SHP77 (cell line): ENCODE measurements around the gene SYCP1.
"Not testable (repeated sequence)": the region's sequence is repeated elsewhere in the genome, so short reads cannot be mapped to it uniquely, and the experiment has no call there.

ENCODE experiments used
- DNase-seq, 2 experiments: peaks; one replicate each; lab custom pipeline; 2025; lab: John Stamatoyannopoulos, UW

The SYCP1 gene

GRCh38 chr1:114959423-114959822 lies 104.8 kb downstream of the SYCP1 start:
- no peak for DNase-seq

GRCh38 chr1:114976891-114977290 lies 122.2 kb downstream of the SYCP1 start:
- DNase-seq: no peak

GRCh38 chr1:114979278-114979891 lies 124.7 kb downstream of the SYCP1 start:
- peak; percentile 9 to 19 for DNase-seq

- DNase-seq: no peak
Measured at GRCh38 chr1:114982251-114982650, 127.6 kb downstream of the SYCP1 start.

- DNase-seq: no peak
Measured at GRCh38 chr1:114986286-114986685, 131.6 kb downstream of the SYCP1 start.

GRCh38 chr1:114988095-114988494 lies 133.4 kb downstream of the SYCP1 start:
- no peak for DNase-seq

GRCh38 chr1:114997510-114998289 lies 143.0 kb downstream of the SYCP1 start:
- DNase-seq: no peak

GRCh38 chr1:115006191-115006590 lies 151.5 kb downstream of the SYCP1 start:
- DNase-seq: no peak

- DNase-seq: no peak
Measured at GRCh38 chr1:115012006-115012405, 157.3 kb downstream of the SYCP1 start.

- DNase-seq: no peak
Measured at GRCh38 chr1:115012434-115012833, 157.8 kb downstream of the SYCP1 start.

GRCh38 chr1:115013792-115014191 lies 159.1 kb downstream of the SYCP1 start:
- DNase-seq: no peak

- not testable (repeated sequence) for DNase-seq
Measured at GRCh38 chr1:115019549-115019948, 164.9 kb downstream of the SYCP1 start.

GRCh38 chr1:115021145-115021544 lies 166.5 kb downstream of the SYCP1 start:
- DNase-seq: no peak

- DNase-seq: no peak
Measured at GRCh38 chr1:115023593-115023992, 168.9 kb downstream of the SYCP1 start.

GRCh38 chr1:115029526-115029925 lies 174.9 kb downstream of the SYCP1 start, which contains the start of gene TSHB:
Gene TSHB (plus strand): TSS chr1:115029826. CDS start chr1:115033363, 3,537 bp downstream.
- DNase-seq: no peak

GRCh38 chr1:115031595-115031994 lies 176.9 kb downstream of the SYCP1 start:
- no peak for DNase-seq

- DNase-seq: no peak
Measured at GRCh38 chr1:115035652-115036051, 181.0 kb downstream of the SYCP1 start.

GRCh38 chr1:115036814-115037507 lies 182.3 kb downstream of the SYCP1 start:
- no peak for DNase-seq

GRCh38 chr1:115040501-115040900 lies 185.8 kb downstream of the SYCP1 start:
- DNase-seq: no peak

- DNase-seq: peak in 1 of 2 experiments; percentile 1
Measured at GRCh38 chr1:115041654-115042053, 187.0 kb downstream of the SYCP1 start.
